ENCODE results near the gene TSPEAR. TPM values are rescaled to one million over a fixed set of nuclear protein-coding genes. Genes with fewer than 3 reads are reported as not detected.

TSPEAR gene
- total RNA-seq, 1 experiment from 2014 or later, result not detected

Other genes starting within 250 kb of the TSPEAR start
- gene KRTAP10-1, start 171.4 kb downstream of the TSPEAR start, total RNA-seq (2021; ENCODE audit: unreplicated experiment), result not detected
- not detected for gene KRTAP10-2, start 160.1 kb downstream of the TSPEAR start, total RNA-seq (2021; ENCODE audit: unreplicated experiment)
- not detected for gene KRTAP10-3, start 152.8 kb downstream of the TSPEAR start, total RNA-seq (2021; ENCODE audit: unreplicated experiment)
- gene KRTAP10-4, start 137.8 kb downstream of the TSPEAR start, total RNA-seq (2021; ENCODE audit: unreplicated experiment), result not detected
- not detected for gene KRTAP10-5, start 131.0 kb downstream of the TSPEAR start, total RNA-seq (2021; ENCODE audit: unreplicated experiment)
- not detected for gene KRTAP10-6, start 119.1 kb downstream of the TSPEAR start, total RNA-seq (2021; ENCODE audit: unreplicated experiment)
- not detected for gene KRTAP10-7, start 111.0 kb downstream of the TSPEAR start, total RNA-seq (2021; ENCODE audit: unreplicated experiment)
- not detected for gene KRTAP10-8, start 99.5 kb downstream of the TSPEAR start, total RNA-seq (2021; ENCODE audit: unreplicated experiment)
- not detected for gene KRTAP10-9, start 84.5 kb downstream of the TSPEAR start, total RNA-seq (2021; ENCODE audit: unreplicated experiment)
- not detected for gene KRTAP10-10, start 74.2 kb downstream of the TSPEAR start, total RNA-seq (2021; ENCODE audit: unreplicated experiment)
- gene KRTAP10-11, start 65.2 kb downstream of the TSPEAR start, total RNA-seq (2021; ENCODE audit: unreplicated experiment), result not detected
- gene KRTAP12-4, start 56.9 kb downstream of the TSPEAR start, total RNA-seq (2021; ENCODE audit: unreplicated experiment), result not detected
- gene KRTAP12-3, start 53.6 kb downstream of the TSPEAR start, total RNA-seq (2021; ENCODE audit: unreplicated experiment), result not detected
- not detected for gene KRTAP12-2, start 44.6 kb downstream of the TSPEAR start, total RNA-seq (2021; ENCODE audit: unreplicated experiment)
- gene KRTAP12-1, start 29.4 kb downstream of the TSPEAR start, total RNA-seq (2021; ENCODE audit: unreplicated experiment), result not detected
- not detected for gene KRTAP10-12, start 14.4 kb downstream of the TSPEAR start, total RNA-seq (2021; ENCODE audit: unreplicated experiment)
- gene UBE2G2, start 90.2 kb upstream of the TSPEAR start, total RNA-seq (2021; ENCODE audit: unreplicated experiment), result 77.4 TPM
- 41.4 TPM for gene SUMO3, start 106.5 kb upstream of the TSPEAR start, total RNA-seq (2021; ENCODE audit: unreplicated experiment)
- 226 TPM for gene PTTG1IP, start 162.1 kb upstream of the TSPEAR start, total RNA-seq (2021; ENCODE audit: unreplicated experiment)
- 3.0 TPM for gene ITGB2, start 209.3 kb upstream of the TSPEAR start, total RNA-seq (2021; ENCODE audit: unreplicated experiment)
- 50.9 TPM for gene SLX9, start 228.5 kb upstream of the TSPEAR start, total RNA-seq (2021; ENCODE audit: unreplicated experiment)